ENCODE data around the gene CCBE1. TPM values are rescaled to one million over a fixed set of nuclear protein-coding genes. Genes with fewer than 3 reads are reported as not detected.

The CCBE1 gene
- polyA plus RNA-seq, 2 of the 4 experiments (the other 2 are of a cell fraction): 3.0 to 9.9 TPM

GRCh38 chr18:59393381-59393780 lies 303.8 kb downstream of the CCBE1 start:
- Histone ChIP-seq H3K9me3 (no peaks in the 10 kb centered on the region), H3K4me3 (no peak overlapping the region), H3K27ac (no peak overlapping the region), H3K4me2 (no peak overlapping the region), H3K4me1 (no peaks in the 10 kb centered on the region)
- FAIRE-seq (no peak), ATAC-seq (no peak), DNase-seq (ENCODE audit: low read depth in 1 of 2, low spot score in 1 of 2) (no peak)
- POLR2A ChIA-PET: no interaction called here
- CTCF ChIA-PET: interaction anchor here (1.3 kb wide), 1 partner anchor 625 kb away, joined by 3 read pairs; no protein-coding TSS in a partner anchor
- no peak for TF ChIP-seq HMGXB4 (CRISPR knock-in tag; IDR thresholded peaks at IDR 0.05; ENCODE audit: borderline replicate concordance)
- TF ChIP-seq POLR2A (IDR thresholded peaks at IDR 0.05; ENCODE audit: low read length): no peak
- TF ChIP-seq HDAC2 (IDR thresholded peaks at IDR 0.05): no peak
- TF ChIP-seq USF2 (IDR thresholded peaks at IDR 0.05): no peak
- TF ChIP-seq ZFP36 (IDR thresholded peaks at IDR 0.05; ENCODE audit: borderline replicate concordance, partially characterized antibody): no peak
- TF ChIP-seq HOXB5 (CRISPR knock-in tag; IDR thresholded peaks at IDR 0.05): no peak
- no peak for TF ChIP-seq BHLHE40 (IDR thresholded peaks at IDR 0.05; ENCODE audit: low read depth, low read length)
- TF ChIP-seq NPAS2 (CRISPR knock-in tag; IDR thresholded peaks at IDR 0.05; ENCODE audit: borderline replicate concordance): no peak
- no peak for TF ChIP-seq REST (IDR thresholded peaks at IDR 0.05)
- no peak for TF ChIP-seq EHMT2 (IDR thresholded peaks at IDR 0.05; ENCODE audit: low read depth)
- no peak for TF ChIP-seq FOSL2 (IDR thresholded peaks at IDR 0.05)
- TF ChIP-seq FOSL2 (CRISPR knock-in tag; IDR thresholded peaks at IDR 0.05): no peak
- no peak for TF ChIP-seq FOSB (CRISPR knock-in tag; IDR thresholded peaks at IDR 0.05)
- TF ChIP-seq CEBPB (IDR thresholded peaks at IDR 0.05): no peak
- TF ChIP-seq GATA3 (IDR thresholded peaks at IDR 0.05; ENCODE audit: borderline replicate concordance): no peak
- no peak for TF ChIP-seq HEYL (CRISPR knock-in tag; IDR thresholded peaks at IDR 0.05)
- TF ChIP-seq, protein P1, sequence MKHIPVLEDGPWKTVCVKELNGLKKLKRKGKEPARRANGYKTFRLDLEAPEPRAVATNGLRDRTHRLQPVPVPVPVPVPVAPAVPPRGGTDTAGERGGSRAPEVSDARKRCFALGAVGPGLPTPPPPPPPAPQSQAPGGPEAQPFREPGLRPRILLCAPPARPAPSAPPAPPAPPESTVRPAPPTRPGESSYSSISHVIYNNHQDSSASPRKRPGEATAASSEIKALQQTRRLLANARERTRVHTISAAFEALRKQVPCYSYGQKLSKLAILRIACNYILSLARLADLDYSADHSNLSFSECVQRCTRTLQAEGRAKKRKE (CRISPR knock-in tag; IDR thresholded peaks at IDR 0.05; ENCODE audit: low read depth): no peak
- no peak for TF ChIP-seq MYC (IDR thresholded peaks at IDR 0.05; ENCODE audit: borderline replicate concordance, low read length)
- 90% methylated on average over 3 of the region's 3 CpGs for WGBS (ENCODE audit: missing lambda C conversion rate)

- no peak overlapping the region for H3K4me2 ChIP-seq
- 85% methylated on average over 4 of the region's 4 CpGs for WGBS (ENCODE audit: missing lambda C conversion rate)
- no peak for FAIRE-seq
- DNase-seq (ENCODE audit: low read depth in 1 of 2, low spot score in 1 of 2): no peak
- H3K4me3 ChIP-seq: no peak overlapping the region
- no peak for ATAC-seq
- POLR2A ChIA-PET: no interaction called here
- no peak overlapping the region for H3K27ac ChIP-seq
- H3K9me3 ChIP-seq: no peaks in the 10 kb centered on the region
- no peaks in the 10 kb centered on the region for H3K4me1 ChIP-seq
- CTCF ChIA-PET: interaction anchor here (1.3 to 1.4 kb wide), 3 partner anchors 10 to 621 kb away, joined by 3 to 6 read pairs (median 4); no protein-coding TSS in a partner anchor
- no peak for TF ChIP-seq SMC3 (IDR thresholded peaks at IDR 0.05)
- no peak for TF ChIP-seq NFE2L2 (conservative IDR thresholded peaks at IDR 0.05; ENCODE audit: low read length)
- TF ChIP-seq JUNB (IDR thresholded peaks at IDR 0.05): no peak
- no peak for TF ChIP-seq POLR2A (IDR thresholded peaks at IDR 0.05; ENCODE audit: low read length)
- TF ChIP-seq, protein P2, sequence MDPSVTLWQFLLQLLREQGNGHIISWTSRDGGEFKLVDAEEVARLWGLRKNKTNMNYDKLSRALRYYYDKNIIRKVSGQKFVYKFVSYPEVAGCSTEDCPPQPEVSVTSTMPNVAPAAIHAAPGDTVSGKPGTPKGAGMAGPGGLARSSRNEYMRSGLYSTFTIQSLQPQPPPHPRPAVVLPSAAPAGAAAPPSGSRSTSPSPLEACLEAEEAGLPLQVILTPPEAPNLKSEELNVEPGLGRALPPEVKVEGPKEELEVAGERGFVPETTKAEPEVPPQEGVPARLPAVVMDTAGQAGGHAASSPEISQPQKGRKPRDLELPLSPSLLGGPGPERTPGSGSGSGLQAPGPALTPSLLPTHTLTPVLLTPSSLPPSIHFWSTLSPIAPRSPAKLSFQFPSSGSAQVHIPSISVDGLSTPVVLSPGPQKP (IDR thresholded peaks at IDR 0.05; ENCODE audit: low read depth, low read length): no peak
- no peak for TF ChIP-seq BHLHE40 (IDR thresholded peaks at IDR 0.05; ENCODE audit: low read depth, low read length)
- no peak for TF ChIP-seq REST (IDR thresholded peaks at IDR 0.05)
- TF ChIP-seq RNF2 (IDR thresholded peaks at IDR 0.05; ENCODE audit: borderline replicate concordance, low read depth): no peak
- TF ChIP-seq MAFK (IDR thresholded peaks at IDR 0.05; ENCODE audit: partially characterized antibody): no peak
- TF ChIP-seq HOXB5 (CRISPR knock-in tag; IDR thresholded peaks at IDR 0.05): no peak
- no peak for TF ChIP-seq KDM1A (IDR thresholded peaks at IDR 0.05; ENCODE audit: low read depth)
Measured at GRCh38 chr18:59388817-59389216, 308.4 kb downstream of the CCBE1 start.
